ENCODE results near the gene DMD.

GRCh38 chrX:32268207-32268606 lies 943.1 kb downstream of the DMD start:
- TF ChIP-seq CTCF (IDR thresholded peaks at IDR 0.05) (no peak), POLR2A (IDR thresholded peaks at IDR 0.05) (no peak)

Measured in sigmoid colon (tissue), 3 donors.